Measurements from ENCODE around the gene DYNLT4.
"Not testable (repeated sequence)": the region's sequence is repeated elsewhere in the genome, so short reads cannot be mapped to it uniquely, and the experiment has no call there.

DYNLT4 gene, protein sequence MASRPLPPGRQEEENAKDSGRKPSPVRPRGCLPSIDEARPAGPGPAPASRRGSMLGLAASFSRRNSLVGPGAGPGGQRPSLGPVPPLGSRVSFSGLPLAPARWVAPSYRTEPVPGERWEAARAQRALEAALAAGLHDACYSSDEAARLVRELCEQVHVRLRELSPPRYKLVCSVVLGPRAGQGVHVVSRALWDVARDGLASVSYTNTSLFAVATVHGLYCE

DNA sequence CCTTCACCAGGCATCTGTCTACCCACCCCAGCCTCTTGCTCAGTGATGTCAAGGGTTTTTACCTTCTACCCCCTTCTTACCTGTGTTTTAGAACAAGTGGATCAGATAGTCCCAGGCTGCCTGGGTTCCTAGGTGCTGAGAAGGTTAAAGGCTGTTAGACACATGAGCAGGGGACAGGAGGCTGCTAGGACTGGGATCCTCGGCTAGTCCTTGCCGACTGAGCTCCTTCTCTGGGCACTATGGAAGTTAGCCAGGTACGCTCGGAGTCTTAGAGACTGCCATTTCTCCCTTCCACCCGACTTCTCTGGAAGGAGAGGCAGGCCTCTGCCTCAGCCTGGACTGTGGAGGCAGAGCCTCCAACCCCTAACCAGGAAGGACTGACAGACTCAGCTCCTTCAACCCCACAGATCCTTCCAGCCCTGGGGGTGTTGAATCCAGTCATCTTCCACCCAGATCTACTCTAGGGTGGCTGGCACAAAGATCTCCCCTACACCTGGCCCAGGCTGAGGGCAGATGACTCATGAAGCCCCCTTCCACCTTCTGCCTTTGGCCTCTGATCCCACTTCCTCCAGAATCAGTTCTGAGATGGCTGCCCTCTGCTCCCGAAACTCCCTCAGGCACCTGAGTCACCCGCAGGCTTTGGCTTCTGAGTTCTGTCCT, at the start of gene DYNLT4:
Gene DYNLT4 (minus strand): TSS at position 648 of the 660 bp plus-strand sequence. CDS start 683 bp downstream, outside the sequence.
- DNase-seq, result no peak

DNA sequence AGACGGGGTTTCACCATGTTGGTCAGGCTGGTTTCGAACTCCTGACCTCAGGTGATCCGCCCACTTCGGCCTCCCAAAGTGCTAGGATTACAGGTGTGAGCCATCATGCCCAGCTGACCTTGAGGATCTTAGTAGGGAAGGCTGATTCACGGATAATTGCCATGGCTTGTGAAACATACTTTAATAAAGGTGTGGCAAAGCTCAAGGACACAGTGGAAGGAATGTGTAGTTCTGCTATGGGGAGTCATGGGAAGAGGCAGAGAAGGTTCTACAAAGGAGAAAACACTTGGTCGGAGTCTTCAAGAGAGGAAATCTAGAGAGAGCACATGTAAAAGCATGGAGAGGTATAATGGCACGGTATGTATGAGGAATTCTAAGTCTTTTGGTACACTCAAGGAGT, 48.6 kb upstream of the DYNLT4 start:
- no peak for DNase-seq

DNA sequence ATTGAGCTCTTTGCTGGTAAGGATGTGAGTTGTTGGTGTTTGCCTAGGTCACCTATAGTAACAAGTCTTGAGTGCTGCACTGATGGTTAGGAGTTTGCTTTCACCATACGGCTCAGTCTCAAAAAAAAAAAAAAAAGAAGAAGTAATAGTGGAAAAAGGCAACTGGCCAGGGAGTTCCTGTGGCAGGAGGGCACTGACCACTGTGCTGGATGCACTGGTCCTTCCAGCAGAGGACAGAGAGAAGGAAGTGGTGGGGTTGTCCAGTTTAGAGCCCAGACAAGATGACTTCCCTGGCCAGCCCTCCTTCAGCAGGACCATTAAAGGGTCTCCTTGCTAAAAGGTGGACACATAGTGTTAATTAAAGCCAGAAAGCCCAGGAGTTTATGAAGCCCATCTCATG, 47.8 kb upstream of the DYNLT4 start:
- DNase-seq, result peak in 3 of 51 donors; percentile 4 to 8 (median 5)

DNA sequence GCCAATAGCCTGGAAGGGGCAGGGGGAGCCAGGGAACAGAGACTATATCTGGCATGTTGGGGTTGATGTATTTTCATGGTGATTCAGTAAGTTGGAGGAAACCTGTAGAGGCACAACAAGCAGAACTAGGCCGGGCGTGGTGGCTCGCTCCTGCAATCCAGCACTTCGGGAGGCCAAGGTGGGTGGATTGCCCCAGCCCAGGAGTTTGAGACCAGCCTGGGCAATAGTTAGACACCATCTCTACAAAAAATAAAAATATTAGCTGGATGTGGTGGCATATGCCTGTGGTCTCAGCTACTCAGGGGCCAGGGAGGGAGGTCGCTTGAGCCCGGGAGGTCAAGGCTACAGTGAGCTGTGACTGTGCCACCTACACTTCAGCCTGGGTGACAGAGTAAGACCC, 46.0 kb upstream of the DYNLT4 start:
- no peak for DNase-seq

DNA sequence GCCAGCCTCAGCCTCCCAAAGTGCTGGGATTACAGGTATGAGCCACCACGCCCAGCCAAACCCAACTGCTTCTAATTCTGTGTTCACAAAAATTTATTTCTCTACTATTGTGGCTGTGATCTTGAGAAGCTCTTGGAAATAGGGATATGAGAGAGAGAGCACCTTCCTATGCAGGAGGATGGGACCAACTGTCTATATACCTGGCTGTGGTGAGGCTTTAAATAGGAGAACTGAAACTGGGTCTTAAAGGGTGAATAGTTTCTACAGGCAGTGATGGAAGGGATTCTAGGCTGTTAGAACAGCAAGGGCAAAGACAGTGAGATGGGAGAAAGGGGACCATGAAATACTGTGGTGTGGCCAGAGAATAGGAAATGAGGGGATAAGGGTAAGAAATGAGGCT, 44.2 kb upstream of the DYNLT4 start:
- DNase-seq, result no peak

DNA sequence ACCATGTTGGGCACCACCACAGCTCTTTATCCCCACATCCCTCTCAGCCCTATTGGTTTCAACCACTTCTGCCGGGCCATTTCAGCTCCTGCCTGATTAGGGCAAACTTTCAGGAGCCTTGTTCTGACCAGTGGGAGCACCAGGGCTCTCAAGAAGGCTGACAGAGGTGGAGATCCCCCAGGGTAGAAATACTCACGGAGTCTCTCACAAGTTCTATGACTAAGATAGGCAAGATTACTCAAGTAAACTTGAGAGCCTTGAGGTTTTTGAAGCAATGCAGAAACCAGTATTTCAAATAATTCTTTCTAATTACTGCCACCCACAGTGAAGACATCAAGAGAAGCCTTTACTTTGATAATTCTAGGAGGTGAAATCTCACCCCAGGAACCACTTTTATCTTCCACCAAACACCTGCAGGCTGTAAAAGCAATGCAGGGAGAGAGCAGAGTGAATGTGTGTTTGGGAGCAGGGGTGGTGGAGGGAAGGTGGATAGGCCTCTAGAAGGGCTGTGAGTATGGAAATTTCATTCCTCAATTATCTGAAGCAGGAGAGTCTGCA, 42.5 kb upstream of the DYNLT4 start:
- DNase-seq, result no peak

DNA sequence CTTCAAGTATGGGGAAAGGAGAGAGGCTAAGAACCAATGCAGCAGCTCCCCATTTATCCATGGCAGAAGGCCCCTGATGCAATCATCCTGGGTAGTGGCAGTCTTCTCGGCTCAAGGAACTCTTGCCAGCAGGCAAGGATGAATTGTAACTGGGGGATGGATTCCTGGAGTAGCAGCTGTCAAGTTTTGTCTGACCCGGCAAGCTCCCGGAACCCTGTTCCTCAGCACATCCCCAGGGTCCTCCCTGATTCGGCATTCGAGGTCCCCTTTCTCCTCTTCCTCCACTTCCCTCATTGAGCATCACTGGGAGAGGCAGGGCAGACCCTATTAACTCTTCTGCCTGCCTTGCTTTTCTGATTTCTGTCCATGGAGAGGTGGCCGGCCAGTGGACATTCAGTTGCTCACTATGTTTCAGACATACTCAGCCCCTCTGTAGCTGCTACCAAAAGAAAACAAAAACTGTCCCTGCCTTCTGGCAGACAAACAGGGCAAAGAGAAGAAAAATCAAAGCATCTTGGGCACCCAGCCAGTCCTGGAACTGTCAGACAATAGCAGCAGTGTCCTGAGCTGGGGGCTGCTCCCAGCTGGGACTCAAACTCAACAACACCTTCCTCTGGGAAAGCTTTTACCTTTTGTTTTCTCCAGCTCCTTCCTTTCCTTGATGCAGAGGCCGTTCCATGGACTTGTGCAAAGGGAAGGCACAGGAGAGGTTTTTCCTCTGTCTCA, 41.5 kb upstream of the DYNLT4 start:
- peak in 32 of 51 donors; percentile 5 to 64 (median 34) for DNase-seq

DNA sequence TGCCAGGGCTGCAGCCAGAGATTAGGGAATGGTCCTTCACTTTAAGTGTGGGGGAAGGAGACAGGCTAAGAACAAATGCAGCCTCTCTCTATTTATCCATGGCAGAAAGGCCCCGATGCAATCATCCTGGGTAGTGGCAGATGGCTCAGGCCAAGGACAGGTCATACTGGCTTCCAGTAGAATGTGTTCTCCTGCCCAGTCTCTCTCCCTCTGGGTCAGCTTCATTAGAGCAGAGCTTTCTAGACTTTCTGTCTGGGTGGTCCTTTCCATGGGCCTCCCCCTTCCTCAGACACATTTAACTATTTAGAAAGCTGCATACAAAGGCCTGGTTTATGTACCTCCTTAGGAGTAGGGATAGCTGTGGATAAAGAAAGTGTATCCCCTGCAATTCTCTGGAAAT, 40.7 kb upstream of the DYNLT4 start:
- no peak for DNase-seq

DNA sequence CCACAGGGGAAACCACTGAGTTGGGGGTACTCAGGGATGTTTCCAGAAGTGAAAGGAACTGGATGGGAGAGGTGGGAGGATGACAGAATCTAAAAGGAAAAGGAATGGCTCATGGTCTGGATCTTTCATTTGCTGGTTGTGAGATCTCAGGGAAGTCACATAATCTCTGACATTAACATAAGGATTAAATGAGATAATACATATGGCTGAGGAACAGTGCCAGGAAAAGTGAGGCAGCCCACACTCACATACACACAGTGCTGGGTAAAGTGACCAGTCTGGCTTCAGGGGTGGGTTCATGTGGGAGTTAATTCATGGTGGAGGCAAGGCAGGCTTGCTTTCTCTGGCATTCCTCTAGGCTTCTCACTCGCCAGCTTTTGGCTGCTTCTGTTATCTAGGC, 39.8 kb upstream of the DYNLT4 start:
- DNase-seq, result no peak

DNA sequence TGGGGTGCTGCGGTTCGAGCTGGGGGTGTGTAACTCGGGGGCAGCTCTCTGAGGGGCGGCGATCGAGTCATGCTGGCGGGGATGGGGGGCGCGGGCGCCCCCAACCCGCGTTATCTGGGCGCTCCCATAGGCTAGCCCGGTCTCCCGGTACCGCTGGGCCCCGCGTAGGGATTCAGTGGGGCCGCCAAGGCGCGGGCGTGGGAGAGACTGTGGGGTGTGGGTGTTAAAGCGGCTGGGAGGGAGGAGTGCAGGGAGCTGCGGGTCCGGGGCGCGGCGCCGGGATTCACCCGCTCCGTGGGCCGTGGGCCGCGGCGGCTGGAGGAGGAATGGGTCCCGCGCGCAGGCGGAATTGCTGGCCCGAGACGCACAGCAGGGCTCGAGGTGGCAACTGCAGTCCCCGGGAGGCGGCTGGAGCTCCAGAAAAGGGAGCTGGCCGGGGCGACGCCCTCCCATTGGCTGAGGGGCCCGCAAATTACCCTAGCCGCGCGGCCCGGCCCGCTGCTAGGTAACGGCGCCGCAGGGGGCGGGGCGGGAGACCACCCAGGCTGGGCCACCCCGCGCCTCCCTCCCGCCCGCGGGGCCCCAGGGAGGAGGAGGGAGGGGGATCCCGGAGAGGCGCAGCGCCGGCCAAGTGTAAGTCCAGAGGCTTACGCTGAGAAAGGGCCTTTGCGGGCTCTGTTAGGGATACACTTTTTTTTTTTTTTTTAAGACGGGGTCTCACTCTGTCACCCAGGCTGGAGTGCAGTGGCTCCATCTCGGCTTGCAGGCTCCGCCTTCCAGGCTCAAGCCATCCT, 35.9 kb upstream of the DYNLT4 start, which contains the start of gene PTCH2:
Gene PTCH2 (minus strand): TSS at position 392 of the 794 bp plus-strand sequence. CDS start 321 bp downstream, at position 71.
- peak in 43 of 51 donors; percentile 7 to 84 (median 61) for DNase-seq

DNA sequence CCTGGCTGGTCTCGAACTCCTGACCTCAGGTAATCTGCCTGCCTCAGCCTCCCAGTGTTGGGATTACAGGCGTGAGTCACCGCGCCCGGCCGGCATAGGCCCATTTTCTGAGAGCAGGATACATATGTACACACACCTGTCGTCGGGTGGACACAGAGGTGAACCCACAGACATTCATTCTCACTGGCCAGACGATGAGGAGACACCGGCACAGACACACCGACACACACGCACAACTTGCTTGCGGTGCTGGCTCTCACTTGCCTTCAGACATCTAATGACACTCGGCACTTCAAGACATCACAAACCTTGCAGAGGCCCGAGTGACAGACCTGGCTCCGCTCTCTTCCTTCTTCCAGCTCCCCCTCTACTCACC, 35.3 kb upstream of the DYNLT4 start:
- DNase-seq, result peak in 3 of 51 donors; percentile 45 to 62 (median 60)

DNA sequence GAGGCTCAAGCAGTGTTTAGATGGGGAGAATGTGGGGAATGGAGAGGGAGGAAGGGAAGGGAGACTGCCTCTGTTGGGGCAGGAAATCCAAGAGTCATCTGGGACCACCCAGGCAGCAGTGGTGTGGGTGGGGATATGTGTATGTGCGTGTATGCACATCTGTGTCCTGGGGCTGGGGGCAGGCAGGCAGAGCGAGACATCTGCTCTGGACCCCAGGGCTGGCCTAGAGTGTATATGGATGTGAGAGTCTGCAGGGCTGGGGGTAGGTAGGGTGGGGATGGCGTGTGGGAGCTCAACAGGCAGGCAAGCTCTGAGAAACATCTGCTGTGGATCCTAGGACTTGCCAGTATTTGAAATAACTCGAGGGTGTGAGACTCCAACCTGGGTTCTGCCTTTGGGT, 32.4 kb upstream of the DYNLT4 start:
- DNase-seq, result peak in 1 of 51 donors; percentile 13

DNA sequence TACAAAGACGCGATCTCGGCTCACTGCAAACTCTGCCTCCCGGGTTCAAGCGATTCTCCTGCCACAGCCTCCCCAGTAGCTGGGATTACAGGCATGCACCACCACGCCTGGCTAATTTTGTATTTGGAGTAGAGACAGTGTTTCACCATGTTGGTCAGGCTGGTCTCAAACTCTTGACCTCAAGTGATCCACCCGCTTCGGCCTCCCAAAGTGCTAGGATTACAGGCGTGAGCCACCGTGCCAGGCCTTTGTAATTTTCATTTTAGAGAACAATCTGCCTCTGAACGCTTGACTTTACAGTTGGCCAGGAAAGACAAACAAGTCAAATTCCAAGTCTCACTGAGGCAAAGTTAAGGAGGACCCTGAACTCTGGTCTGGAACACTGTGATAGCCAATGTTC, 31.1 kb upstream of the DYNLT4 start:
- not testable (repeated sequence) for DNase-seq

DNA sequence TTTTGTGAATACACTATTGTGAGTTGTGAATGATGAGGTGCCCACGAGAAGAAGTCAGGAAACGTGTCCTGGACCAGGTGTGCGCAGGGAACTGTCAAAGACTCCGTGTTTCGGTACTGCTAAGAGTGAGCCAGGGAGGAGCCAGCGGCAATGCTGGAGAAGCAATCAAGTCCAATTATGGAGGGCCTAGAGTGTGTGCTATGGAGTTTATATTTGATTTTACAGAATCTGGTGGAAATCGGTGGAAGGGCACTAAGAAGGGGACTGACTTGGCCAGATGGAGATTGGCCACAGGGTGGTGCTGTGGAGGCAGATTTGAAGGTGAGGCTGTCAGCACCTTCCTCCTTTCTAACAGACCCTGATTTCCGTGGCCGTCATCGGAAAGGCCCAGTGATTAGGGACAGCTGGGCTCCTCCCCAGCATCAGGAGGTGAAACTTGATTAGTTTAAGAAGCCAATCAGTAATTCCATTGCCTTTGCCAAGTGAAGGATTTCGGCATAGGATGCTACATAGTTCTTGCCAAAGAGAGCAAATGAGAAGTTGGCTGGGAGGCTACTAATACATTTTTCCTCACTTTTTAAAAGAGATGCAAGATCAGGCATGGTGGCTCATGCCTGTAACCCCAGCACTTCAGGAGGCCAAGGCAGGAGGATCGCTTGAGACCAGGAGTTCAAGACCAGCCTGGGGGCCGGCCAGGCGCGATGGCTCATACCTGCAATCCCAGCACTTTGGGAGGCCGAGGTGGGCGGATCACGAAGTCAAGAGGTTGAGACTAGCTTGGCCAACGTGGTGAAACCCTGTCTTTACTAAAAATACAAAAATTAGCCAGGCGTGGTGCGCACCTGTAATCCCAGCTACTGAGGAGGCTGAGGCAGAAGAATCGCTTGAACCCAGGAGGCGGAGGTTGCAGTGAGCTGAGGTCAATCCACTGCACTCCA, 28.9 kb upstream of the DYNLT4 start:
- peak in 48 of 51 donors; percentile 12 to 85 (median 56) for DNase-seq

DNA sequence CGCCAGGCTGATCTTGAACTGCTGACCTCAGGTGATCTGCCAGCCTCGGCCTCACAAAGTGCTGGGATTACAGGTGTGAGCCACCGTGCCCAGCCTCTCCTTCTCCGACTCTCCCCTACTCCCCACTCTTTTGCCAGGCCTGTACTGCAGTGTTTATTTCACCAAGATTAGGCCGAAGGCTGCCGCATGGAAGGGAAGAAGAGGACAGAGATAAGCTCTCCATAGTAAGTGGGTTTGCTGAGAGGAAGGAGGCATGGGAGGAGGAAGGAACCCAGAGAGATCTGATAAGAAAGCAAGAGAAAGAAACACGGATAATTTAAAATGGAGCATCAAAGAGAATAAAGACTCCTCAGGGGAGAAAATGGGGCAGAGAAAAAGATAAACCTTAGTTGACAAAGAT, 27.2 kb upstream of the DYNLT4 start:
- no peak for DNase-seq

DNA sequence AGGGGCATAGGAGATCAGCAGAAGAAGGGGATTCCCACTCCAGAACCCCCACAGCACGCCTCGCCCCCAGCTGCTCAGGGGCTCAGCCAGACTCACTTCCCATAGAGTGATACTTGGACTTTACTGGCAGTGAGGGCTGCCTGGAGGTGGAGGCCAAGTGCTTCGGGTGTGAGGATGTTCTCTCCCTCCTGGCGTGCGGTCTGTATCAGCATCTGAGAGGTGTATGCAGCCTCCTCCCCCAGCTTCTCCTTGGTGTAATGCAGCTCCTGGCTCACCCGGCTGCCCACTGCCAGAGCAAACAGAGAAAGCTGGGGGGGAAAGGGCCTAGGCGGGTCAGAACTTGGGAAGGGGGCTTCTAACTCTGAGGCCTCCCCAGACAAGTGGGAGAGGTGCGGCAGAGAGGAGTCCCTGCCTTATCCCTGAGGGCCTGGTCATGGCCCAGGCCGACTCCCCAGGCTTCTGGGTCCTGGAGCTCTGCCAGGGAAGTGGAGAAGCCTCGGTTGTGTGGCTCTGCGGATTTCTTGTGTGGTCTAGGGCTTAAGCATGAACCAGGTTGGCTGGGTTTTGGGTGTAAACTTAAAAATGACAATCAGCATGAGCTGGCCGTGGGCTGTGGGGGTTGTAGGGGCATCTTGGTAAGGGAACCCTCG, 25.0 kb upstream of the DYNLT4 start:
- DNase-seq, result no peak

DNA sequence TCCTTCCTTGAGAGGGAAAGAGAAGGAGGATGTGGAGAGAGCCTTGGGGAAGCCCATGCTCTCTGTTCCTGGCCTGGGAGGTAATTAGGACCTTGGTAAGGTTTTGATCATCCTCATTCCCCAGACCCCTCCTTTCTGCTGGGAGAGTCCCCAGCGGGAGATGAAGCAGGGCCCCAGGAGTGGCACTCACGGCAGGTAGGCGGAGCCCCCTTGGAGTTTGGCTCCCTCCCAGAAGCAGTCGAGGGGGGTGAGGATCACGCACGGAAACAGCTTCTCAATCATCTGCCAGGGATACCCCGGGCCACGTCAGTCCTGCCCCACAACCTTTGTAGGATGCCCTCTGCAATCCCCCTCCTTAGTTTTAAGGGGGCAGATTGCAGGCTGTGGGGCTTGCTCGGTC, 24.4 kb upstream of the DYNLT4 start:
- no peak for DNase-seq

DNA sequence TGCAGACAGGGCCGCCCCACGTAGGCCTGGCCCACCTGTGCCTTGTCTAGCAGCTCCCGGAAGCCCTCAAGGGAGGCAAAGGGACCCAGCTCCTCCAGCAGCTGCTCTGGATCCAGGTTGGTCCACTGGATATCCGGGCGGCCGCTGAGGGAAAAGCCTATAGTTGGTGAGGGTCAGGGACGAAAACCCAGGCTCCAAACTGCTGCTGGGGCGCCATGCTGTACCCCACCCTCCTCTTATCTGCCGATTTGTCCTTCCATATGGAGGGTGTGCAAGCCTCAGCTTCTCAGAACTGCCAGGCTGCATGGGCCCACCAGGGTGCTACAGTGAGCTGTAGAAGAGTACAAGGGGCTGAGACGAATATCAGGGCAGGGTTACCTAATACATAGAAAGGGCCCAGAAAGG, 23.8 kb upstream of the DYNLT4 start:
- no peak for DNase-seq

DNA sequence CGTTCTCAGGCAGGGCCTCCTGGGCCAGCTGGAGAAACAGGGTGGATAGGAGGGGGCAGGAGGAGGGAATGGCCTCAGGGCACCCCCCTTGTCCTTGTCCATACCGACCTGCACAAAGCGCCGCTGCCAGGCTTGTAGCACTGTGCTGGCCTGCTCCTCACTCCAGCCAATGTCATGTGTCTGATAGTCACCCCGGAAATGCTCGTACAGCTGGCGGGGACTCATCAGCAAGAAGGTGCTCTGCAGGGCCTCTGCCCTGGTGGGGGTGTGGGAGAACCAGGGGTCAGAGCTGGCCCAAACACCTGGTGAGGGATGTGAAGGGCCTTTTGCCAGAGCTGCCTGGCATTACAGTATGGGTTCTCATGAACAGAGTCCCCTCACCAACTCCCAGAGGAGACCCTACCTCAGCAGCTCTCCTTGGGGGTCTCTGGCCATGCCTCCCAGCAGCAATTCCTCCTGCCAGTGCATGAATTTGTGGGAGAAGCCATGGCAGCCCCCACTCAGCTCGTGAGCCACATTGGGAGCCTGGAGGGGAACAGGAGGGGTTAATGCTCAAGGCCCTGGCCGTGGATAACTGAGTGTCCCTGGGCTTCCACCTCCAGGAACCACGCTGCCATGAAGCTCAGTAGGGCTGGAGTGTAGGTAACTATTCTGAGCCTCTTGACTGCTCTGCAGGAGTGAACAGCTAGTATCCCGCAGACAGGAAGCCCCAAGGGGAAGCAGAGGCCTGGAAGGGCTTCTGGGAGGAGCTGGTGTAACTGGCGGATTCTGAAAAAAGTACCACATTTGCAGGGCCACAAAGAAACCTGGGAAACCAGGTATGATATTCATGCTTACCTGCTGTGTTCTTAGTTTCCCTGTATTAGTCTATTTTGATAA, 22.6 kb upstream of the DYNLT4 start:
- DNase-seq, result no peak
